GM19023 (cell line): ENCODE results near the gene NFIA.

ENCODE experiments used
- ATAC-seq: cut with Tn5 transposase; IDR thresholded peaks from one replicate; pipeline ENCODE4 v1.9.1; 2021; ENCODE audit warnings: mild to moderate bottlenecking, moderate library complexity; ENCODE audit not compliant: unreplicated experiment

Gene NFIA

DNA sequence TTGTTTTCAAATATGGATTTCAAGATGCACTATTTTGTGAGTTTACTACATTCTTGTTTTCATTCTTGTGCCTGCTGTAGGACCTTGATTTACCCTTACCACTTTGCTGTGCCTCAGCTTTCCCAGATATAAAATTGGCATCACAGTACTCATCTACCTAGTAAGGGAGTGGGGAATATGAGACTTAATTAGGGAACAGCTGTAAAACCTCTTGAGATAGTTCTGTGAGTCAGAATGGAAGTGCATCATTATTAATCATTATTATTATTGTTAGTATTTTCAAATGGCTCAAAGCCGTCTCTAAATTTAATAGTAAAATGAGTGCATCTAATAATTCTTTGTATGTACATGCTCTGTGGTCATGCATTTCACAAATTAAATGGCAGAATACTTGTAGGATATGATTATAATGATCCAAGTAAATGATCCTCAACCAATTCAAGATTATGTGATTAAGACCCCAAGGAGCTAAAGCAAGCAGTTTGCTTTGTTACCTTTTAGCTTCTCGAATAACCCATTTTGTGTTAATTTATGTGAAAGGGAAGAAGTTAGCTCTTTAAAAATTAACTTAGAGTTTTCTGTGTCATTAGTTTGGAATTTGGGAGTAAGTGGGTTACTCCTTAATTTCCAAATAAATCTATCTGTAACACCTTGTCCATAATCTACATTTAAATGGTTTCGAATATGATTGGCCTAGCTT, 155.4 kb downstream of the NFIA start:
- ATAC-seq, result no peak

DNA sequence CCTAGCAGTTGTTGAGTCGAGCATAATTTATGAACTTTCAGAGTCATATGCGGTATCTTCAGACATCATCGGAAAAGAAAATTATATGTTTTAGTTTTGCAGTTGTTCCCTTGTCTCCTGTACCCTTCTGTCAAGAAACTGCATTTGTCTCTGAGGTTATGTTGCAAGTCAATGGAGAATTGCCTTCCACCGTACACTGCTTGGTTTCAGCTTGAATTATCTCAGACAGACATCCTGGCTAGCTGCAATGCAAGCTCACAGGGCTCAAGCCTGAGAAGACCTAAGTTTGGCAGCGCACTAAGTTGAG, 156.0 kb downstream of the NFIA start:
- ATAC-seq, result no peak

DNA sequence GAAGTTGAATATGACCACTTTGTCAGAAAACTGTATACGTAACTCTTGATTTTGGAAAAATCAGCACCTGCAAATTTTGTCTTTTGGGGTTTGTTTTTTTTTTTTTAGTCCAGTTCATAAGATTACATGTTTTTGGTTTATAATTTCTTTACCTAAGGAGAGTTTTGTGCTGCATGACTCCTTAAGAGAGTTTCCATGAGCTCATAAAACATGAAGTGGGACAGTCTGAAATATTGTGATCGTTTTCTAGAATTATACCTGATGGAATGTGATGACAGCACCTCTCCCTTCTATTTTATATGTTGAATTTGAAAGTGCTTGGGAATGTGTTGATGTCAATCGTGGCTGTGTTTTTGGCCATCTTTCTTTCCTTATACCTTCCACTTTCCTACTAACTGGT, 158.5 kb downstream of the NFIA start:
- ATAC-seq, result no peak

DNA sequence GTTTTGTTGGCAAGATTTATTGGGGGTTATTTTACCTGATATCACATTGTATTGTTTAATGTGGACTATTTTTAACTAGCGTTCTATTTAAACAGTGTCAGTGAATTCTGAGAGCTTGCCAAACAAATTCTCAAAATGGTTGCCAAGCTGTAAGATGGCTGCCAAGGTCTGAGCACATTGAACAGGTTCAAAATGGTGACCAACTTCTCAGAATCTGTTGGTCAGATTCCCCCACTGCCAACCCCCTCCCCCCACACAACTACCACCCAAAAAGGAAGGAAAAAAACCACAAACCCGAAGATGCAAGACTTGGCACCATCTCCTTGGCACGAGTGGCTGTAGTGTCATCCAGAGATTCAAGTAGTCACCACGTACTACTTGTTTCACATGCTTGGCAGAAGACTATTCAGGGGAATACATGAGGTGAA, 159.1 kb downstream of the NFIA start:
- no peak for ATAC-seq

DNA sequence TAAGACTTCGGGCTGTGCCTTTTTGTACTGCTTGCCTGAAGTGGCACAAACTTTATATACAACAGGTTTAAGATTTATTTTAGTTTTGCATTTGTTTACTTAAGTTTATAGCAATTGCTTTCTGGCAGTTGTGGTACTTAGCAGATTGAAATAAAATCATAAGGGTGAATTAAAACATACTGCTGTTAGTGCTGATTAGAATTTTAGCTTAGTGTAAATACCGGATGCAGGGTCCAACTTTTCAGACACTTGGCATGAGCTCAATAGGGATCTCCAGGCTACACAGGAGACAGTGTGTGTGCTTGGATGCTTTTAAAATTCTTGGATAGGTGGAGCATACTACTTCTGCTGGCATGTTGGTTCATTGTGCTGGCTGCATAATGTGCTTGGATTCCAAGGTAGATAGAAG, 159.6 kb downstream of the NFIA start:
- no peak for ATAC-seq

DNA sequence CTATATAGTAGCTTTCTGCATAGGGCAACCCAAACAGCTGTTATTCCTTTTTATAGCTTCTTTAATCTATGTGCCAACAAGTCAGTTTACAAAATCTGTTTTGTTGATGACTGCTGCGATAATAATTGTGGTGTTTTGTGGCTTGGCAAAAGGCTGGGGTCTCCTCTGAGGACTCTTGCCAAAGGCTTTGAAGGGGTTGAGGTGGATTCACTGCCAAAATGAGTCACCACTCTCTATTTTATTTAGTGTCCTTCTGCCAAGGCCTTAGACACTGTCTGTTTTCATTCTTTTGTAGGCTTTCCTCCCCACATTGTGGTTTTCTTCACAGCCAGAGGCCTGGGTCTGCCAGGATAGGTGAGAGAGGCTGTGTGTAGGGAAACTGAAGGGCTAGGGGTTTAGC, 161.8 kb downstream of the NFIA start:
- ATAC-seq, result no peak

DNA sequence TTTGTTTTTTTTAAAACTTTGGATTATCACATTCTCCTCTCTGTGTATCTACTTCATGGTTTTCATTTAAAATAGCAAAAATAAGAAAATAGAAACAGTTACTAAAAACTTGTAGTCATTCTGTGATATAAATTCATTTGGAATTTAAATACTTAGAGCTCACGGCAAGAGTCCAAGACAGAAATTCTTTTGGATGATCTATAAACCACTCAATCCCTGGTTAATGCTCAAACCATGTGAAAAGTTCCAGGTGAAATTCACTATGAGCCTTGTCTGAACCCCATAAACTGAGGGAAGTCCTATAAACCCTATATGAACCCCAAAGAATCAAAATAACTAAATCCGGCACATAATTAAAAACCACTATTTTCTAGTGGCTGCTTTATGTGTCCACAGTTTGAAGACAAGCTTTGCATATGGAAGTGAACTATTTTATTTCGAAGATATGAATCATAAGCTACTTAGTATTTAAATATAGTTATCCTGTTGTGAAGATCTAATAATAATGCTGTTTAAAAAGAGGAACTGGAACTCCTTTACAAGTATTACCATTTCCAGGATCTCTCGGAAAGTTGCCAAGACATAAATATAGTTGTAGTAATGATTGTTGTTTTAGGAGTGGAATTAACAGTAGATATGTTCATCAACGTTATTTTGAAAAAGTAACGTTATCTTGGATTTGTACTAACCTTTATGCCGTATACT, 163.5 kb downstream of the NFIA start:
- ATAC-seq, result no peak

DNA sequence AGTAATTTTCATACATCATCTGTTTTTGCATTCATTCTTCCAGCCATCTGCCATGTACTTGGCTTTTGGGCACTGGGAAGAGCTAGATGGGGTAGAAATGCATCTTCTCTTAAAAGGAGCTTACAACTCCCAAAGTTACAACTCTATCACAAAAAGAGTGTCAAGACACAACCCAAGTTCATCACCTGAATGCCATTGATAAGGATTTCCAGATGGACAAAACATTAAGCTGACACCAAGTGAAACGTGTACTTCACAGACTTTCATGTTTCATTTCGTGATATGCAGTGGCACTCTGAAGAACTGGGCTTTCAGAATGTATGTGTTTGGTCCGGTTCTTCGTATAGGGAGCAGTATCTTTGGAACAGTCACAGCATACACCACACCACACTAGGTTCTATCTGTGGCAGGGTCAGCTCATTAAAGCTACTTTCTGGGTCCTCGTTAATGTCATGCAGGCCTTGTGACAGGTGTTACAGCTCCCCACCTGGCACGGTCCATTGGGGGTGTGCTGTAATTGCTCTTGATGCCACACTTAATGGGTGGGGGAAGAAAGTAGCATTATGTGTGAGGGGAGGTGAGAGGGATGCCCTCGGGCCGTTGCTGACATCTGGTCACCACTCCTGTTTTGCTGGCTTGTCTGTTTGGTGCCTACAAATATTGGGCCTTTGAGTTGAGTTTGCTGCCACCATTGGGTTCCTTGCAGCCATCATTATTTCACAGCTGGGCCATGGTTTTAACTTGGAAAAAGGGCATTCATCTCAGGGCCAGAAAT, 164.9 kb downstream of the NFIA start:
- ATAC-seq, result no peak

DNA sequence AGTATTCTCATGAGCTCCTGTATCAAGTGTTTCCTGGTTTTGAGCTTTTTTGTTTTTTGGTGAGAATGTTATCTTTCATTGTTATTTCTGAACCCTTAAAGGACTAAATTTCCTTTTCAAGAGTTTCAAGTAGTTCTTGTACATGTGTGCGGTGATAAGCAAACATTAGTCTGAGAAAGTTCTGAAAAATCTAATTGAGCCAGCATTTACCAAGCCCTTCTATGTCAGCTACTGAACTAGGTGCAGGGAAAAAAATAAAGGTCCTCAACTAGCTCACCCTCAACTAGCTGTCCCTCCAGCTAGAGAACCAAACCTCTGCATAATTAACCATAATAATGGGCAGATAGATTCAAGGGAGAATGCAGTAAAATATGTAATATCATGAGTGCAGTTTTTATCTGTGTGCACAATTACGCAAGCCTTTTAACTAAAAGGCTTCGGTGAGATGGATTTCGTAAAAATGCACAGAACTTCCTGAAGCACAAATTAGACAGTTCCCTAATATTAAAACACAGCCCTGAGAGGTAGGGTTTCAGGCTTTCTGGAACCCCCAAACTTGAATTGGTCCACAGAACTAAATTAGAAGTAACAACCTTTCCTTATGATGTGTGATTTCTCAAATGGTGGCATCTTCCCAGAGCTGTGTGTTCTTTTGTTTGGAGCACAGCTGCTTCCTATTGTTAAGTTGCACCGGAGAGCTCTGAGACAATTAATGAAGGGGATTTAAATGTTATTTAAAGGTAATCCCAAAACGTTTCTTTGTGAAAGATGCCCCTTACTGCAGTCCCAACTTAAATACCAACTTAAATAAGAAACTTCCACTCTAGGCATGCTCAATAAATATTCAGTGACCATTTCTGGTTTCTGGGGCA, 165.8 kb downstream of the NFIA start:
- ATAC-seq, result no peak

DNA sequence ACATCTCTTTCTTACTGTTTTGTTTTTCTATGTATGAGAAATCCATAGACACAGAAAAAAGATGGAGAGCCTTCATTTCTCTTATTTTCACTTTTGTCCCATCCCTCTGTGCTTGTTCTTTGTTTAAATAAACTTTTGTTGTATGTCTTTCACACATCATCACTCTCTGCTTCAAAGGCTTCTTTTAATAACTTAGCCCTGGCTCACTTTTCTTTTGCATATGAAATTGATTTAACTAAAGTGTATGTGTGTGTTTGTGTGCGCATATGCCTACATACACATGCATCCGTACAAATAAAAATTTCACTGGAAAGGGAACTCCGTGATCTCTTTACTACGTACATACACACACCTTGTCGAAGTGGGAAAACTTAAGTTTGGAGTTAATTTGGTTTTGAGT, 168.6 kb downstream of the NFIA start:
- ATAC-seq, result no peak

DNA sequence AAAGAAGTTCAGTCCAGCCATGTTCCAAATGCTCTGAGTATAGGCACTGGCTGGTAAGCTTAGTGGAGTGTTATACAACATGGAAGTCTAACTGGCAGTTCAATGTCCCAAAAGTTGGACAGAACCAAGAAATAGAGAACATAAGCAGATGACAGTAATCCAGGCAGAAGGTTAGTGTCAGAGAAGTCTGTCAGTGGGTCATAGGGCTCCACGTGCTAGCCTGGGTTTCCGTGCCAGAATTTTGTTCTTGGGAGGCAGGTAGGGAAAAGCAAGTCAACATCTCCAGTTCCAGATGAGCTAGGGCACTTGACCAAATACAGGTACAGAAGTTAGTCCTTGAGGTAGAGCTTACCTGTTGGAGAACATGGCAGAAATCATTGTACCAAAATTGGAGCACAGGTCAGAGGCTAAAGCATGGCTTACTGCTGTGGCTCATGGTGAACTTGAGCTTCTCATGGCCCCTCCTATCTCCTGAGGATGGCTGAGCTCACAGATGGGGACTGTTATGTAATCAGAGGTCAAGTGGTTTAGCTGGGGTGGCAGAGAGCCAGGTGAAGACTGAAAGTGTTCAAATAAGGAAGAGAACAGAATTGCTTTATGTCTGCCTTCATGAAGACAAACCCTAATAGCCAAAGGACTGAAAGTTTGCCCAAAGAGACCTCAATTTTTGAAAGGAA, 170.8 kb downstream of the NFIA start:
- ATAC-seq, result no peak

DNA sequence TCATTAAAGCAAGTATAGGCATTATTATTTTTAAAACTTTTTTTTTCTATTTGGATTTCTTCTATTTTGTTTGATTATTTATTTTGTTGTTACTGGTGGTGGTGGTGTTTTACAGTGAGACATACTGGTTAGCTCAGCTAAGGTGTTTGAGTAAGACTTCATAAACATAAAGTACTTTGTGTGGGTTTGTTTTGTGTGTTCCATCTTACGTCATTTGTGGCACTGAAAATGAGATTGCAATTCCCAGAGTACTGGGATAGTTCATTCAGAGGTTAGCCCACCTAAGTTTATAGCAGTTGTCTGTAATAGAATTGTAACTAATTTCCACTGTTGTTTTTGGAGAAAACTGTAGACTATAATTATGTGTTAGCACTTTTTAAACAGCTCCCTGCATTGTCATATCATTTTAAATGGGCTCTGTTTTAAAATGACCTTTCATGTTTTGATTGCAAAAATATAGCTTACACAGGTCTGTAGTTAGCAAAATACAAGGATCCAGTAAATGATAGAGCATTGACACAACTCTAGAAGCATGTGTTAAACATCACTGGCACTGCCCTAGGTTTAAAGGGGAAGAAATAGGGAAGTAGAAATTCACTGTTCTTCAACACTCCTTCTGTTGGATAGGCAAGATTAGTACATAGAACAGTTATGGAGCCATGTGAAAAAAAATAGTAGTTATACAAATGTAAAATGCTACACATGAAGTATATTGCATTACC, 171.7 kb downstream of the NFIA start:
- ATAC-seq, result no peak

DNA sequence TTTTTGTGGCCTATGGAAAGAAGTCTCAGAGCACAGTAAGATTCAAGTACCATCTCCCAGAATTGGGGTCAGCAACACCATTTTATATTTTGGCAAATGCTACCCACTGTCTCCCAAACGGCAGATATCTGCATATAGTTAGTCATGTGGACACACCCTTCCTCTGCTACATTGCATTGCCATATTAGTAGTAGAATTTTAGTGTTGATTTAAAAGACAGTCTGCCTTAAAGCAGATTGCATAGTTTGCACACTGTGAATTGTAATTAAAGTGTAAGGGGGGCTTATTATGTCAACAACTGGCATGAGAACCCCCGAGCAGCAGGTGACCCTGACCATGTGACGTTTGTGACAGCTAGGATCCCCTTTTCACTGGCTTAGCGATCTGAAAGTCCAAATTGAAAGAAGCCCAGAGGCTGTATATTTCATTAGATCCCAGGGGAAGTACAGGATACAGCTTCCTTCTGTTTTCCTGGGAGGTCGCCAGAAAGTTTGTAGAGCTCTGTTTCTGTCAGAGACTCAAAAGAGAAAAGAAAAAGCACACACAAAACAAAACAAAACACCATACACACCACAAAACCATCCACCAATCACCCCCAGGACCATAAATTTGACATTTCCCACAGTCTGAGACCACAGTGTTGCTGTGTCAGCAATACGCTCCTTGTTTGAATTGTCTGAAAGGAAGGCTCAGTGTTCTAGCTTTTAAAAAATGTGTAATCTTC, 172.4 kb downstream of the NFIA start:
- ATAC-seq, result no peak

DNA sequence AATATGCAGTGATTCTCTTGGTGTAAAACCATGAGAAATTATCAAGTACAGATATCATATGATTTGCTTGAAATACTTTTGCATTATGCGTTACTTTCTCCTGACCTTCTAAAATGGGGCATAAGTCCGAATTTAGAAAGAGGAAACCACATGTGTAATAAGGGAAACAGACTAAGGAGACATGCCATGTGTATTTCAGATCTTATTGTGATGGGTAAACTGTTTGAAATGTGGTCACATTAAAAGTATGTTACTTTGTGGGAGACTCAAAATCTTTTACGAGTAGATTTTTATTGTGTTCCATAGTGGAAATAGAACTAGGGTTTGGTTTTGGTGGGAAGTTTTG, 173.0 kb downstream of the NFIA start:
- ATAC-seq, result no peak

DNA sequence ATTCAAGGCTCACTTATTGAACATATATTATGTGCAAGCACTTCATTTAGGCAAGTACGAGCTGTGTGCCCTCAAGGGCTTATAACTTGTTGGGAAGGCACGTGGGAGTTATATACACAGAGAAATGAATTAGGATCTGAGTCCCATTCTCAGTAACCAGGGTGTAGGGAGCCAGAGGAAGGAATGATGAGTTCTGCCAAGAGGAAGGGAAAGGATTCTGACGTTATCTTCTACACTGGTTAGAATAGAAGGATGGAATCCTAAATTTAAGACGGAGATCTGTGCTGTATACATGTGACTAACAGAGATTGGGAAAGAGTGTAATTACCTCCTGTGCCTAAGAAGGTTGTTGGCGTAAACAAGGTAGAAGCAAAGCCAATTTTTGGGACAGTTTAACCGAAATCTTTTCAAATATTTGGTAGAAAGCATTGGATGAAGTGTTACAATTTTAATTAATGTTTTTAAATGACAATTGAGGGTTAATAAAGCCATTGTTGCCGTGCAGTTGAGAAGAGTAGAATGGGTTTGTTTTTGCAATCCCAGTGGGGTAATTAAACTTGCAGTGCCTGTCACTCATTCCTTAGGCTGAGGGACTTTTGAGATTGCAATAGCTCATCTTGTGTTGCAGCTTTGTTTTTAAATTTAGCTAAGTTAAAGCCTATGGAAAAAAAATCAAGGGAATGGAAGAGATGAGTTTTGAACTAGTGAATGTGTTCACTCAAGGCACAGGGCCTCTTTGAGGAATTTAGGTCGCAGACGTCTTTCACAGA, 177.2 kb downstream of the NFIA start:
- no peak for ATAC-seq

DNA sequence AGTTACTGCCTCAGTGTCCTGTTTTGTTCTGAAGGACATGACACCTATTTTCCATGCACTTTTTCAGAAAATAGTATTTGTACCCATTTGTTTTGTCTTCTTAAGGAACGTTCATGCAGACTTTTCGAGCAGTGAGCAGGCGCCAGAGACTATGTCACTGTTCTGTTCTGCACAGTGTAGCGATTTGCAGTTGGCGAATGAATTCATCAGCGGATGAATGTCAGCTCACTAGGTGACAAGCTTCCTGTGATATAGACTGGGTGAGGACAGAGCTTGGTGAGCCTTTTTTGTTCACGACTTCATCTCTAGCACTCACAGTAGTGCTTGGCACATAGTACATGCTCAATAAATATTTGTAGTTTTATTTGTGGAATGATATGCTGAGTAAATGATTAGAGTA, 177.8 kb downstream of the NFIA start:
- ATAC-seq, result no peak

DNA sequence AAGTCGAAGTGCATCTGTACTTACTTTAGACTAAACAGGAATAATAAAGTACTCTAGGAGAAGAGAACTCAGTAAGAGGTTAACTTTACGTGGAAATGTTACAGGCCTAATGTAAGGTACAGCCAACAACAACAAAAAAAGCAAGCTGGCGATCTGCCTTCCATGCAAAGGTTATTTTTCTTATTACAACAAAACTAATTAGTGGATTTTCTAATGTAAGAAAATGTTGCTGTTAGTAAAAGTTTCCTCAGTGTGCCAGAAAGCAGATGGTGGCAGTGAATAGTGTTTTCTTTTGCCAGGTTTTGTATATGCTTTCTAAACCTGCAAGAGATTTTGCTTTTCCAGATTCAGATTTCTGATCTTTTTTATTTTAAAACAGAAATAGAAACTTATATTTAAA, 179.2 kb downstream of the NFIA start:
- ATAC-seq, result no peak

DNA sequence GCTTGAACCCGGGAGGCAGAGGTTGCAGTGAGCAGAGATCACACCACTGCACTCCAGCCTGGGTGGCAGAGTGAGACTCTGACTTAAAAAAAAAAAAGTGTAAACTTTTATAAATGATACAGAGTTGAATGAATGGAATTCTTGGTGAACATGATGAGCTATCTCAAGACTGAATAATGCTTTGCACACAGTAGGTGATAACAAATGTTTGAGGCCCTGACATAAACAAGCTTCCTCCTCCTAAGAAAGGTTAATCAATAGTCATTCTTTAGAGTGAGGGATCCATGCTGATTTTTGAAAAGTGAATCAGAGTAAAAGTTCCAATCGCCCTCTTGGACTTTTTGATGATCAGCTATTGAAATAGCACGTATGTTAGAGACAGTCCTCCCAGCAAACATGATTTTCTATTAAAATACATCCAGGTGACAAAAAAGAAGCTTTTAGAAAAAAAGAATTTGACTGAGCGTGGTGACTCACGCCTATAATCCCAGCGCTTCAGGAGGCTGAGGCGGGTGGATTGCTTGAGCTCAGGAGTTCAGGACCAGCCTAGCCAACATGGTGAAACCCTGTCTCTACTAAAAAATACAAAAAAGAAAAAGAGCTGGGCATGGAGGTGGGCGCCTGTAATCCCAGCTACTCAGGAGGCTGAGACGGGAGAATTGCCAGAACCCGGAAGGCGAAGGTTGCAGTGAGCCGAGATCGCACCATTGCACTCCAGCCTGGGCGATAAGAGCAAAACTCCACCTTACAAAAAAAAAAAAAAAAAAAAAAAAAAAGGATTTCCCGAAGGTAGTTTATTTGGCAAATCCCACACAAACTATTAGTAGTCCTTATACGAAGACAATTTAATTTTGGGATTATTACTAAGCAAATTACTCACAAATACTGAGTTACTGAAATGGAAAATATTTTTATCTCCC, 181.8 kb downstream of the NFIA start:
- no peak for ATAC-seq
